ENCODE measurements around the gene ADIPOR2. TPM values are rescaled to one million over a fixed set of nuclear protein-coding genes. Genes with fewer than 3 reads are reported as not detected.

ADIPOR2 gene
- total RNA-seq, 2 experiments from 2014 or later = 64.4 to 68.3 TPM

DNA sequence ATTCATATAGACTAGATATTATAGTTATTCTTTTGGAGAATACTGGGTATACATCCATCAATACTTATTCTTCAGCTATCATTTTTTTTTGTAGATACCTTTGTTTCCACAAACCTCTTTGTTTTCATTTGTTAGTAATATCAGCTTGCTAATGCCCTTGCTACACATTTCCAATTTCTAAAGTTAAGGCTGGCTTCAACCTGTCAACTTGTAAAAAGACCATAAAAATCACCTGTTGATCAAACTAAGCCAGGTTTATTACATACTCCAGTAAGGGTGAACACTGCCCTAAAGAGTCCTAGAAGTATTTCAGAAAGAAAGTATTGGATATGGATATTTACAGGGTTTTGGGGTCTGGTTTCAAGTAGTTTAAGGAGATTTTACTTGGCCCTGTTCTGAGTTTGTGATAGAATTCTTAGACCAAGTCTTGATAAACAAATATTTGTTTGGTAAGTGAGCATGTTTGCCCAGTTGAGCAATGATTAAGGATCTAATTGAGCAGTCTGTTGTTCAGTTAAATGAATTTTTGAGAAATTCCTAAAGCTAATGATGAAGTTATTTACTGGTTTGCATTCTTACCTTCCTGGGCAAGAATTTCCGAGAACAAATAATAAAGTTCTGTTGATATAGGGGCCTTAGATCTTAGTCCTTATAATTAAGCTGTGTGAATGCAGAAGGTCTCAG lies 76.7 kb downstream of the ADIPOR2 start:
- ChIA-PET CTCF (interaction anchor here (0.7 to 3.0 kb wide), 4 partner anchors 23 to 173 kb away, joined by 3 to 13 read pairs (median 3); no protein-coding TSS in a partner anchor), POLR2A (no interaction called here)
- Mint-ChIP-seq H3K36me3 (ENCODE audit: low read depth) (peaks cover 7% of the 10 kb centered on the region), H3K4me1 (ENCODE audit: low read depth) (no peaks in the 10 kb centered on the region), H3K9me3 (ENCODE audit: insufficient read depth) (no peaks in the 10 kb centered on the region), H3K27me3 (ENCODE audit: low read depth) (no peaks in the 10 kb centered on the region), H3K27ac (no peak overlapping the region), H3K4me3 (no peak overlapping the region)
- no peak for DNase-seq
- ATAC-seq = no peak

DNA sequence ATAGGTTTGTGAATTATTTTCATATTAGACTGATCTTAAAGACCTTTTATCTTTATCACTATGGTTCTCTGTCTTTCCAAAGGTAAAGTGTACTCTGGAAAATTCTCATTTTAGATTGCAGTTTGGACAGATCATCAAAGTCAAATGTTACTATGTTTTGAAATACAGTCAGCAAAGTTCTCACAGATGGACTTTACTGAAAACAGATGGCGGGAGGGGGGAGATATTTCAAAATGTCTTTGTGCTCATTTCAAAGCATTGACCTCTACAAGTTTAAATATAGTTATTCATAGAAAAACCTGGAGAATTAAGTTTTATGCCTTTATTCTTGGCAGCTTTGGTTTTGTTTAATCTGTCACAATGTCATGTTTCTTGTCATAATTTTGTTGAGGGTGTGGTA lies 77.7 kb downstream of the ADIPOR2 start:
- no peak for ATAC-seq
- no peaks in the 10 kb centered on the region for H3K9me3 Mint-ChIP-seq (ENCODE audit: insufficient read depth)
- POLR2A ChIA-PET = no interaction called here

DNA sequence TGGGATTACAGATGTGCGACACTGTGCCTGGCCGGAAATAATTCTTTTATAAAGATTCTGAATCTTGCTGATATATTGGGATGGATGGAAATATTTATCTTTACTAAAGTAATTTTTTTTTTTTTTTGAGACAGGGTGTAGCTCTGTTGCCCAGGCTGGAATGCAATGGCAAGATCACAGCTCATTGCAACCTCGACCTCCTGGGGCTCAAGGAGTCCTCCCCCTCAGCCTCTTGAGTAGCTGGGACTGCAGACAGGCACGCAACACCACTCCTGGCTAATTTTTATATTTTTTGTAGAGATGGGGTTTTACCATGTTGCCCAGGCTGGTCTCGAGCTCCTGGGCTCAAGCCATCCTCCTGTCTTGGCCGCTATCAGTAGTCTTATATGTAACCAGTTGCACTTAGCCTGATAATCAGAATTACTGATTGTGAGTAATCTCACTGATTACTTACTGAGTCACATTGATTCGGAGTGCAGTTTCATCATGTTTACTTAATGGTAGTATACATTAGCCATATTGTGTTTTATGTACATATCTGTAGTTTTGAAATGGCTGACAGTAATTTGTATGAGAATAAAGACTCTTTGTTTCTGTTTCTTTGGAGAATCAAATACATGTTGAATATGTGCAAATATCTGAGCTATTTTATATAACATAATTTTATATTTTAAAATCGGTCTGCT lies 79.1 kb downstream of the ADIPOR2 start:
- Mint-ChIP-seq H3K9me3 (ENCODE audit: insufficient read depth) (no peaks in the 10 kb centered on the region), H3K4me3 (no peak overlapping the region), H3K27me3 (ENCODE audit: low read depth) (no peaks in the 10 kb centered on the region), H3K4me1 (ENCODE audit: low read depth) (no peaks in the 10 kb centered on the region), H3K36me3 (ENCODE audit: low read depth) (peaks cover 17% of the 10 kb centered on the region), H3K27ac (no peak overlapping the region)
- DNase-seq = no peak
- ChIA-PET CTCF (interaction anchor here (1.5 kb wide), 1 partner anchor 26 kb away, joined by 3 read pairs; no protein-coding TSS in a partner anchor), POLR2A (no interaction called here)
- no peak for ATAC-seq

More for the DNA sequence above, 77.7 kb downstream of the ADIPOR2 start:
- CTCF ChIA-PET = interaction anchor here (0.8 kb wide), 1 partner anchor 116 kb away, joined by 3 read pairs; no protein-coding TSS in a partner anchor
- H3K4me3 Mint-ChIP-seq = no peak overlapping the region
- H3K27ac Mint-ChIP-seq = no peak overlapping the region
- DNase-seq = no peak
- no peaks in the 10 kb centered on the region for H3K4me1 Mint-ChIP-seq (ENCODE audit: low read depth)
- peaks cover 13% of the 10 kb centered on the region for H3K36me3 Mint-ChIP-seq (ENCODE audit: low read depth)
- no peaks in the 10 kb centered on the region for H3K27me3 Mint-ChIP-seq (ENCODE audit: low read depth)

DNA sequence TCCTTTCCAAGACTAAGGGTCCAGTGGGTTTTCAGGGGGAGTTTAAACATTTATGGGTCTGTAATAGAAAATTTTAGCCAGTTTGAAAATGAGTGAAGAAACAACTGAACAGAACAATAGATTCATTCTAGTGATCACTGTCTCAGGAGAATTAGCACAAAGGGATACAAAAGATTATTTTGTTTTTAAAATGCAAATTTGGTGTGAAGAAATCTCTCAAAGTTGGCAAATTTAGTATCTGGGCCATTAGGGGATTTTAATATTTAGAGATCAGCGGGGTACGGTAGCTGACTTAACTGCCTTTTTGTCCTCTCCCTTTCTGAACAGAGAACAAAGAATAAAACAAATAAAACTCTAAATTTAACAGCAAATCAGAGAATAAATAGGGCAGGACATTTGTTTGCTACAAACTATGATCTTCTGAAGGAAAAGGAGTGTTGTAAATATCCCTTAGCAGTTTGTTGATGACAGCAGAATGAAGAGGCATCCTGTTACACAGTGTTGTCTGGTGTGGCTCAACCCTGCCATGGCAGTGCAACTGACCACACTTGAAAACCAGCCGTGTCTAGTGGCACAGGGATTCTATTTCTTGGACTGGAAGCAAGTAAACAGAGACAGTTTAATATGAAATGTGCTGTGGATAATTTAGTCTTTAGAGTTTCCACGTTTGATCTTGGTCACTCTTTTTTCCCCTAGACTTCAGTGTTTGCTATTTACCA lies 83.2 kb downstream of the ADIPOR2 start:
- DNase-seq = no peak
- Mint-ChIP-seq H3K4me1 (ENCODE audit: low read depth) (no peaks in the 10 kb centered on the region), H3K27ac (no peak overlapping the region), H3K27me3 (ENCODE audit: low read depth) (no peaks in the 10 kb centered on the region), H3K4me3 (no peak overlapping the region), H3K36me3 (ENCODE audit: low read depth) (peaks cover 17% of the 10 kb centered on the region), H3K9me3 (ENCODE audit: insufficient read depth) (no peaks in the 10 kb centered on the region)
- no peak for ATAC-seq
- ChIA-PET POLR2A (no interaction called here), CTCF (interaction anchor here (1.2 to 1.9 kb wide), 2 partner anchors 17 to 121 kb away, joined by 3 to 10 read pairs; no protein-coding TSS in a partner anchor)

DNA sequence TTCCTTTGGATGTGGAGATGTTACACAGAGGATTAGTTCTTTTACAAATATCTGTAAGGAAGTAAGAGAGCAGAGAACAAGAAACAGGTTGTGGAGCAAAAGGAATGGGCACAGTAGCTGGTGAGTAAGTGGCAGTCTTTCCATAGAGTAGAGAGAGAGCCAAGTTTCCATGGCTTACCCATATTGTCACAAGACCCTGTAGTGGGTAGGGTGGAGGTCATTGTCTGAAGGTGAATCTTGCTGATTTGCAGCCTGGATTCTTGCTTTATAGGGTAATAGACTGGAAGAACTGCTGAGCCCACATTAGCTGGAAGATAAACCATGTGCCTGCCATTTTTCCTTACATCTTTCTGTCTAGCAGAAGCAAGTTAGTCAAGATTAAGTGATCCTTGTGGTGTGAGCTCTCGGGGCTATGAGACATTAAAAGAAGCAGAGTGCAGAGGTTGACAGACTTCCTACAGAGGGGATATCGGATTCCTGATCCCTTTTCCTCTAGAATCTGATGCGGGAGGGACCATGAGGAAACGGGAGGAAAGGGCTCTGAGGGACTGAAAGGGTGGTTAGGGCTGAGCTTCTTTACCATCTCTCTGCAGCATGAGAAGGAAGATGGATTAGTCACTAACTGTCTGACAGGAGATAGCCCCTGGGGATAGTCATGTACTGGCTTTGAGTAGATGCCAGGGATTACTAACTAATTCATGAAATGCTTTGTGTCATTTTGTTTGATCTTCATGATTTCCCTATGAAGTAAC lies 85.5 kb downstream of the ADIPOR2 start:
- Mint-ChIP-seq H3K27ac (no peak overlapping the region), H3K4me3 (no peak overlapping the region), H3K27me3 (ENCODE audit: low read depth) (no peaks in the 10 kb centered on the region), H3K9me3 (ENCODE audit: insufficient read depth) (no peaks in the 10 kb centered on the region), H3K4me1 (ENCODE audit: low read depth) (no peaks in the 10 kb centered on the region), H3K36me3 (ENCODE audit: low read depth) (peaks cover 28% of the 10 kb centered on the region)
- POLR2A ChIA-PET = no interaction called here
- DNase-seq (no peak), ATAC-seq (no peak)
- CTCF ChIA-PET = interaction anchor here (0.7 to 1.3 kb wide), 5 partner anchors 15 to 164 kb away, joined by 3 to 4 read pairs (median 3); no protein-coding TSS in a partner anchor

DNA sequence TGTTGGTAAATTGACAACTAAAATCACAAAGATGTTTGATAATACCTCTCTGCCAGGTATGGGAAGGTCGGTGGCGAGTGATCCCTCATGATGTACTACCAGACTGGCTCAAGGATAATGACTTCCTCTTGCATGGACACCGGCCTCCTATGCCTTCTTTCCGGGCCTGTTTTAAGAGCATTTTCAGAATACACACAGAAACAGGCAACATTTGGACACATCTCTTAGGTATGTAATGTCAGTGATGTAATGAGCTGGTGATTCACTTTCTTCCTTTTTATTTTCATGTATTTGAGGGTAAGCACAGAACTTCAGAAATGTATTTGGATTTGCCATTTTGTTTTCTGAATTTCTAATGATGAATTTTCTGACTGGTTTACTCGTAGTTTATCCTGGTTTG lies 86.9 kb downstream of the ADIPOR2 start:
- Mint-ChIP-seq H3K27me3 (ENCODE audit: low read depth) (no peaks in the 10 kb centered on the region), H3K4me1 (ENCODE audit: low read depth) (no peaks in the 10 kb centered on the region), H3K4me3 (no peak overlapping the region), H3K9me3 (ENCODE audit: insufficient read depth) (no peaks in the 10 kb centered on the region), H3K36me3 (ENCODE audit: low read depth) (peaks cover 26% of the 10 kb centered on the region), H3K27ac (no peak overlapping the region)
- ChIA-PET POLR2A (no interaction called here), CTCF (interaction anchor here (0.8 kb wide), 1 partner anchor 68 kb away, joined by 4 read pairs; no protein-coding TSS in a partner anchor)
- ATAC-seq (no peak), DNase-seq (no peak)

DNA sequence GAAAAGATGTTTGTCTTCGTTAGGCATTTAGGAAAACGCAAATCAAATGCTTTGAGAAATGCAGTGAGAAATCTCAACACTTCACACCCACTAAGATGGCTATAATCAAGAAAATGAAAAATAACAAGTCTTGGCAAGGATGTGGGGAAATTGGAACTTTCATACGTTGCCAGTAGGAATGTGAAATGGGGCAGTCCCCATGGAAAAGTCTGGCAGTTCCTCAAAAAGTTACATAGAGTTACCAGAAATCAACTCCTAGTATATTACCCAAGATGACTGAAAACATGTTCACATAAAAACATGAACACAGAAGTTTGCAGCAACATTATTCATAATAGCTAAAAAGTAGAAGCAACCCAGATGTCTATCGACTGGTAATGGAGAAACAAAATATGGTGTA lies 88.0 kb downstream of the ADIPOR2 start:
- Mint-ChIP-seq H3K4me3 (no peak overlapping the region), H3K36me3 (ENCODE audit: low read depth) (peaks cover 21% of the 10 kb centered on the region), H3K9me3 (ENCODE audit: insufficient read depth) (no peaks in the 10 kb centered on the region), H3K27ac (no peak overlapping the region), H3K27me3 (ENCODE audit: low read depth) (no peaks in the 10 kb centered on the region), H3K4me1 (ENCODE audit: low read depth) (no peaks in the 10 kb centered on the region)
- ChIA-PET POLR2A (interaction anchor here (1.3 kb wide), 1 partner anchor 12 kb away, joined by 3 read pairs; no protein-coding TSS in a partner anchor), CTCF (interaction anchor here (1.1 kb wide), 2 partner anchors 13 to 144 kb away, joined by 3 read pairs; no protein-coding TSS in a partner anchor)
- no peak for ATAC-seq
- no peak for DNase-seq

DNA sequence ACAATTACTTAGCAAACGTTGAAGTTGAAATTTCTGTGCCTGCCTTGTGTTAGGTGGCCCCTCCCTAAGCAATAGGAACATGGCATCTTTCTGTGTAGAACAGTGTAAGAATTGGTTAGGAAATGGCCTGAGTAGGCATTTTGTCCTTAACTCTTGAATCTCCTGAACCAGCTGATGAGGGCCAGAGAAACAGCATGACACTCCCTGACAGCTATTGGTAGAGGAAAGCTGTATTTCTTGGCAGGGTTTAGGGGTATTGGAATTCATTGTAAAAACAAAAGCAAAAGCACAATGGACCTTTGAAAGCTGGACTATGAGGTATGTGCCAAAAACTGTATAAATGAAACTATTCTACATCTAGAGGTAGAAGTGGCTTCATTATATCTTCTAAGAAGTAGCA lies 88.9 kb downstream of the ADIPOR2 start:
- no peaks in the 10 kb centered on the region for H3K27me3 Mint-ChIP-seq (ENCODE audit: low read depth)
- no peak overlapping the region for H3K27ac Mint-ChIP-seq
- H3K9me3 Mint-ChIP-seq (ENCODE audit: insufficient read depth) = no peaks in the 10 kb centered on the region
- ATAC-seq (no peak), DNase-seq (no peak)
- H3K4me1 Mint-ChIP-seq (ENCODE audit: low read depth) = no peaks in the 10 kb centered on the region
- peaks cover 19% of the 10 kb centered on the region for H3K36me3 Mint-ChIP-seq (ENCODE audit: low read depth)
- ChIA-PET POLR2A (interaction anchor here (1.3 kb wide), 1 partner anchor 11 kb away, joined by 3 read pairs; no protein-coding TSS in a partner anchor), CTCF (no interaction called here)
- H3K4me3 Mint-ChIP-seq = no peak overlapping the region

DNA sequence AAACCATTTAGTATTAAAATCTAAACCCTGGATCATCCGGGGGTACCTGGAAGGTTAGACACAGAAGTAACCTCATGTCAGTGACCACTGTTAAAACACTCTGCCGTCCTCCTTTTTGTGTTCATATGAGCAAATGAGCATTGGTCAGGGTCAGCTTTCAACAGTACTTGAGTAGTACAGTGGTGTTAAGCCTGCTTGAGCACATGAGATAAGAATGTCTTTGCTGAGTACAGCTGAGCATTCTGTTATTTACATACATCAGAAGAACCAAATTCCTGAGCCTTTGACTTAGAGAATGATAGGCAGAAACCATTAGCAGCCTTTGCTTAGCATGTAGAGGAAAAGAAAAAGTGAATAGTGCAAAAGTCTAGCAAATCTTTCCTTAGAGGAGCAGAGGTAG lies 90.9 kb downstream of the ADIPOR2 start:
- CTCF ChIA-PET = interaction anchor here (2.7 to 16.0 kb wide), 2 partner anchors 10 to 131 kb away, joined by 22 to 491 read pairs; no protein-coding TSS in a partner anchor
- no peaks in the 10 kb centered on the region for H3K4me1 Mint-ChIP-seq (ENCODE audit: low read depth)
- peaks cover 26% of the 10 kb centered on the region for H3K36me3 Mint-ChIP-seq (ENCODE audit: low read depth)
- H3K27me3 Mint-ChIP-seq (ENCODE audit: low read depth) = no peaks in the 10 kb centered on the region
- H3K9me3 Mint-ChIP-seq (ENCODE audit: insufficient read depth) = no peaks in the 10 kb centered on the region
- H3K27ac Mint-ChIP-seq = no peak overlapping the region
- no peak overlapping the region for H3K4me3 Mint-ChIP-seq
- DNase-seq = no peak
- no peak for ATAC-seq
- POLR2A ChIA-PET = no interaction called here

DNA sequence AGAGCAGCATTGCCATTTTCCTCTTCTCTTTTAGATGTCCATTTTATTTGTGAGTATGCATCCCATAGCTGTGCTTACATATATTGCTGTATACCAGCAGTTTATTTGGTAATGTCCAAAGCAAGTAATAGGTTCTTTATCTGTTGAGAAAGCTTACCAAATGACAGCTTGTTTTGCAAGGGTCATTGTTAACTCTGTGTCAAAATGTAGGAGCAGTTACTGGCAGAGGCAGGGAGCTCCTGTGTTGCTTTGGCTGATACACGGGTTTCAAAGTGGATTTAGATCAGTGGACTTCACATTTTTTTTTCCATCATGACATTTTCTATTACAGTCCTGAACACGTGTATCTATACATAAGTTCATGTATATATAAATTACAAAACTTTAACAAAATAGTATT lies 91.3 kb downstream of the ADIPOR2 start:
- Mint-ChIP-seq H3K36me3 (ENCODE audit: low read depth) (peaks cover 29% of the 10 kb centered on the region), H3K27me3 (ENCODE audit: low read depth) (no peaks in the 10 kb centered on the region), H3K9me3 (ENCODE audit: insufficient read depth) (no peaks in the 10 kb centered on the region), H3K27ac (no peak overlapping the region), H3K4me3 (no peak overlapping the region), H3K4me1 (ENCODE audit: low read depth) (no peaks in the 10 kb centered on the region)
- POLR2A ChIA-PET = no interaction called here
- ATAC-seq = no peak
- CTCF ChIA-PET = interaction anchor here (2.7 to 16.0 kb wide), 2 partner anchors 9 to 132 kb away, joined by 22 to 491 read pairs; no protein-coding TSS in a partner anchor
- DNase-seq = no peak

DNA sequence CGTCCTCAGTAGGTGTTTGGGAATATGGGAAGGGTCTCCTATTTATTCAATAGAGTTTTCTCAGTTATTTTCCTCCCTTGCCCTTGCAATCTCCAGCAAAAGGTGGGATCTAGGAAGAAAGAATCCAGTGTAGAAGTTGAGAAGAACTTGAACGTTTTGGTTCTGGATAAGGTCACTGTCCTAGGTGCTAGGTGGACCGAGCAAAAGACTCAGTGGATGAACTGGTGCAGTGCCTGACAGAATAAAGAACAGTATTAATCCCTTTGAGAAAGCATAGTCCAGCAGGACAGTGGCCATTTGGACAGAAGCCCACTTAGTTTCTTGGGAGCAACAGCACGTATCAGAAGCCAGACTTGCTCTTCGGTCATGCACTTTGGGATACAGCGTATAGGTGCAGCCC lies 96.8 kb downstream of the ADIPOR2 start:
- Mint-ChIP-seq H3K36me3 (ENCODE audit: low read depth) (peaks cover 16% of the 10 kb centered on the region), H3K4me3 (no peak overlapping the region), H3K9me3 (ENCODE audit: insufficient read depth) (no peaks in the 10 kb centered on the region), H3K4me1 (ENCODE audit: low read depth) (peaks cover 23% of the 10 kb centered on the region), H3K27me3 (ENCODE audit: low read depth) (no peaks in the 10 kb centered on the region), H3K27ac (no peak overlapping the region)
- ATAC-seq (no peak), DNase-seq (no peak)
- POLR2A ChIA-PET = no interaction called here
- CTCF ChIA-PET = interaction anchor here (1.1 to 16.0 kb wide), 5 partner anchors 70 to 153 kb away, joined by 3 to 491 read pairs (median 6); no protein-coding TSS in a partner anchor

Data from activated CD8-positive, alpha-beta T cell treated with anti-CD3 and anti-CD28 coated beads, Interleukin-2, amount 10 ng/mL, durations not matched to agents 7 days and 5 days (primary cell).